Parathyroid adenoma (tissue), 2 donors: ENCODE measurements around the gene LRBA.

Source experiments
- H2AFZ ChIP-seq: fragments of 300-600 bp; sonication (generic); one replicate; pipeline ENCODE4 v1.7.0; 2017; ENCODE audit warnings: antibody characterized with exemption, mild to moderate bottlenecking
- H3K27ac ChIP-seq: fragments of 300-600 bp; sonication (generic); one replicate; pipeline ENCODE4 v1.7.0; 2017
- H3K27me3 ChIP-seq: fragments of 300-600 bp; sonication (generic); one replicate; pipeline ENCODE4 v1.7.0; 2017; ENCODE audit warnings: low read length; ENCODE audit not compliant: control insufficient read depth, insufficient read depth
- H3K36me3 ChIP-seq: fragments of 300-600 bp; sonication (generic); one replicate; pipeline ENCODE4 v1.7.0; 2017; ENCODE audit warnings: low read length; ENCODE audit not compliant: control insufficient read depth, insufficient read depth
- H3K4me1 ChIP-seq: fragments of 300-600 bp; sonication (generic); one replicate; pipeline ENCODE4 v1.7.0; 2017; ENCODE audit warnings: control low read depth
- H3K4me2 ChIP-seq: fragments of 300-600 bp; sonication (generic); one replicate; pipeline ENCODE4 v1.7.0; 2017; ENCODE audit warnings: low read length
- H3K4me3 ChIP-seq: fragments of 300-600 bp; sonication (generic); one replicate; pipeline ENCODE4 v1.7.0; 2017; ENCODE audit warnings: low read depth, low read length
- H3K79me2 ChIP-seq: fragments of 300-600 bp; sonication (generic); one replicate; pipeline ENCODE4 v1.7.0; 2017; ENCODE audit warnings: control low read depth
- H3K9ac ChIP-seq: fragments of 300-600 bp; sonication (generic); one replicate; pipeline ENCODE4 v1.7.0; 2017; ENCODE audit warnings: mild to moderate bottlenecking
- H3K9me3 ChIP-seq: fragments of 300-600 bp; sonication (generic); one replicate; pipeline ENCODE4 v1.7.0; 2017; ENCODE audit warnings: low read length; ENCODE audit not compliant: control insufficient read depth
- TF ChIP-seq, protein P1 (sequence below): fragments of 300-600 bp; sonication (generic); IDR thresholded peaks from one replicate; pipeline ENCODE4 v1.7.0; 2017; ENCODE audit warnings: antibody characterized with exemption, mild to moderate bottlenecking
- donor health status: primary hyperparathyroidism.

LRBA gene

DNA sequence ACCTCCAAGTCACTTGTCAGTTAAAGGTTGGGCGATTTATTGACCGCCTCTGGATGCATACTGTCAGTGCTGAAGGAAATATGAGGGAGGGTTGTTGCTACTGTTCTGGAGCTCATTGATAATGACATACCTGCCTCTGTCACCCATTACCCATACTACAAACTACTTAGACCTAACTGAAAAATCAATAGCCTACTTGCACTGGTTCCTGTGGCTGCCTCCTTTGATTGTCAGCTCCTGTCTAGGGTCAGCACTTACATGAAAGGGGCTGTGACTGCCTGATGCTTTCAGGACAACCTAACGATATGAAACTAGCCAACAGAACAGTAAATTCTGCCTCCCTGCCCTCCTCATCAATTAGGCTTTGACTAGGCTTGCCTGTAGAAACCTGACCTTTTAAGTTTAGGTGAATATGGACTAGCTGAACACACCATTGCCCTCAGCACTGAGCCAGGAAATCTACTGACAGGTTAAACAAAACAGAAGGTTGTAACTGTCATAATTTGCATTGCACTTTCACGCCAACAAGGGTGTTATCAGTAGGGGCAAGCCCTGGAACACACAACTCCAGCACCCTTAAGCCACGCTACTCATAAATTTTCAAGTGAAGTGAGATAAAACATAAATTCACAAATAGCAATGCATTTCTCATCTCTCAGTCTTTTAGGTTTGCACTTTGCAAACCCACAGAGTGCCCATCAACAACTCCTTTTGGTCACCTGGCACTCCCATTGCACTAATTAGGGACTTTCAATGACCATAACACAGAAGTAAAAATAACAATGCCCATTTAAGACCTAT lies 442.2 kb downstream of the LRBA start:
- no peak overlapping the region for H3K27ac ChIP-seq

DNA sequence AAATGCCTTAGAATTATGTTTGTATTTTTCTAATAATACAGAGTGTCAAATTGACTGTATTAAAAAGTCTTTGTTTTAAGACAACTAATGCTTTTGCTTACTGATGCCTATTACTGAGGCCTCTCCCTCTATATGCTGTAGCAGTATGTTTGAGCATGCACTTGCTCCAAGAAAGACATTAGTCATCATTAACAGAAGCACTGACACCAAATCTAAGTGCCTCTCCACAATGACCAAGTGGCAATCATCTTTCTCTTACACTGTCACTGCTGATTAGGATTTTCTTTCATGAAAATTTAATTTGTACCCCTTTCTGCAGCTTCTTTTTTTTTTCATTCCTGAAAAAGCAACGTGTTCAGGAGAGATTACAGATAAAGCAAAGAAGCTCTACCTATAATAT lies 444.2 kb downstream of the LRBA start:
- H3K79me2 ChIP-seq = no peaks in the 10 kb centered on the region
- no peaks in the 10 kb centered on the region for H3K4me1 ChIP-seq
- no peaks in the 10 kb centered on the region for H3K9me3 ChIP-seq
- no peak overlapping the region for H2AFZ ChIP-seq
- H3K27ac ChIP-seq = no peak overlapping the region
- TF ChIP-seq, protein P1, sequence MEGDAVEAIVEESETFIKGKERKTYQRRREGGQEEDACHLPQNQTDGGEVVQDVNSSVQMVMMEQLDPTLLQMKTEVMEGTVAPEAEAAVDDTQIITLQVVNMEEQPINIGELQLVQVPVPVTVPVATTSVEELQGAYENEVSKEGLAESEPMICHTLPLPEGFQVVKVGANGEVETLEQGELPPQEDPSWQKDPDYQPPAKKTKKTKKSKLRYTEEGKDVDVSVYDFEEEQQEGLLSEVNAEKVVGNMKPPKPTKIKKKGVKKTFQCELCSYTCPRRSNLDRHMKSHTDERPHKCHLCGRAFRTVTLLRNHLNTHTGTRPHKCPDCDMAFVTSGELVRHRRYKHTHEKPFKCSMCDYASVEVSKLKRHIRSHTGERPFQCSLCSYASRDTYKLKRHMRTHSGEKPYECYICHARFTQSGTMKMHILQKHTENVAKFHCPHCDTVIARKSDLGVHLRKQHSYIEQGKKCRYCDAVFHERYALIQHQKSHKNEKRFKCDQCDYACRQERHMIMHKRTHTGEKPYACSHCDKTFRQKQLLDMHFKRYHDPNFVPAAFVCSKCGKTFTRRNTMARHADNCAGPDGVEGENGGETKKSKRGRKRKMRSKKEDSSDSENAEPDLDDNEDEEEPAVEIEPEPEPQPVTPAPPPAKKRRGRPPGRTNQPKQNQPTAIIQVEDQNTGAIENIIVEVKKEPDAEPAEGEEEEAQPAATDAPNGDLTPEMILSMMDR = no peak
- no peak overlapping the region for H3K4me2 ChIP-seq
- H3K27me3 ChIP-seq = no peaks in the 10 kb centered on the region
- no peaks in the 10 kb centered on the region for H3K36me3 ChIP-seq
- no peak overlapping the region for H3K4me3 ChIP-seq
- H3K9ac ChIP-seq = no peak overlapping the region

More for the DNA sequence above, 442.2 kb downstream of the LRBA start:
- Histone ChIP-seq H3K9me3 (no peaks in the 10 kb centered on the region), H2AFZ (no peak overlapping the region), H3K4me1 (no peaks in the 10 kb centered on the region), H3K27me3 (no peaks in the 10 kb centered on the region), H3K9ac (no peak overlapping the region), H3K79me2 (no peaks in the 10 kb centered on the region), H3K4me3 (no peak overlapping the region), H3K36me3 (no peaks in the 10 kb centered on the region), H3K4me2 (no peak overlapping the region)
- TF ChIP-seq, protein P1 = no peak

DNA sequence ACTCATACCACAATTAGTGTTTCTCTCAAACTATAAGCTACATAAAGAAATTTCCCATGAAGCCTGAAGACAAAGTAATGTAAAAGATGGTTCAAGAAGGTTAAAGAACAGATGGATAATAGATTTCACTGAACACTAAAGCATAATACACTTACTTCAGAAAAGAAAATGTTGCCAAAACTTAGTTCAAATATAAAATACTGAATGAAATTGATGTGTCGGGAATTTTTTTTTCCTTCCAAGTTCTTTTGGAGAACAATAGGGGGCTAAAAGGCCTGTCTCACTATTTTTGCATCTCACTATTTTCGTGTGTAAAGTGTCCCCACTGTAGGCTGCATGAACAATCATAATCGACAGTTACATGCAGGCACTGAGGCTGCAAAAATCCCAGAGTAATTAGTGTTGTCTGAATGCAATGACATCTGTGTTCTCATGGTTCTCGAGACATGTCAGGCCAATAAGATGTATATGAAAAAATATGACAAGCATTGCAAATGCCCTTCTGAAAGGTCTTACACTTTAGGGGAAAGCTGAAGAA lies 445.0 kb downstream of the LRBA start:
- Histone ChIP-seq H3K27ac (no peak overlapping the region), H3K79me2 (no peaks in the 10 kb centered on the region), H3K36me3 (no peaks in the 10 kb centered on the region), H3K4me2 (no peak overlapping the region), H3K4me3 (no peak overlapping the region), H3K4me1 (no peaks in the 10 kb centered on the region), H3K9ac (no peak overlapping the region), H3K9me3 (no peaks in the 10 kb centered on the region), H3K27me3 (no peaks in the 10 kb centered on the region), H2AFZ (no peak overlapping the region)
- TF ChIP-seq, protein P1 = no peak

DNA sequence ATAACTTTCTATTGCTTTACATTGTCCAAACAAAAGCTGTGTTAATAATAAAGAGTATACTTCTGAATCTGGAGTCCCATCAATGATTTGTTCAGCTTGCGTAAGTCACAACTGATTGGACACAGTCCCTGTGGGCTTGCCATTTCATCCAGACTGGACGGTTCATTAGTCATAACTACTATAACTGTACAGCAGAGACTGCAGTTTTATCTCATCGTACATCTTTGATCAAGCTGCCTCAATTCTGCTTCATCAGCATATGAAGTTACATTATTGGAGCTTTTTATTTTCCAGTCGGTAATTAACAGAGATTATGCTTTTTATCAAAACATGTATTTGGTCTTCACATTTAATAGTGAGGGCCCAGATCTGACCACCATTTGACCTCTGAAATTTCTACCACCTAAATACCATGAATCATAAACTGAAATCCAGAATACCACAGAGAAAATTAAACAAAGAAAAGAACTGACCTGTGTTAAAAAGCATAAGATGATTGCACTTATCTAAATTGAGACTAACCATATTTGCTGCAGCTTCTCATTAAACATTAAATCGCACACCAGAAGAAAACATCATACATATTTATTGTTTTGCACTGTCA lies 445.6 kb downstream of the LRBA start:
- Histone ChIP-seq H3K4me2 (no peak overlapping the region), H2AFZ (no peak overlapping the region), H3K4me1 (no peaks in the 10 kb centered on the region), H3K9me3 (no peaks in the 10 kb centered on the region), H3K27ac (no peak overlapping the region), H3K4me3 (no peak overlapping the region), H3K36me3 (no peaks in the 10 kb centered on the region), H3K79me2 (no peaks in the 10 kb centered on the region), H3K9ac (no peak overlapping the region), H3K27me3 (no peaks in the 10 kb centered on the region)
- TF ChIP-seq, protein P1 = no peak
